HepG2 (cell line): ENCODE data around the gene PKN2. TPM values are rescaled to one million over a fixed set of nuclear protein-coding genes. Genes with fewer than 3 reads are reported as not detected.

Source experiments
- AHR ChIP-seq: IDR thresholded peaks from 2 replicates; pipeline ENCODE4 v1.6.1; 2018; ENCODE audit warnings: missing genetic modification reagents, missing compliant biosample characterization
- GTF2F1 ChIP-seq: fragments of 150-350 bp; IDR thresholded peaks from 2 replicates; pipeline ENCODE4 v1.6.1; 2014; ENCODE audit warnings: low read length
- PHF8 ChIP-seq: sonication (generic); formaldehyde crosslinking; IDR thresholded peaks from 2 replicates; pipeline ENCODE4 v1.5.0; 2020; ENCODE audit warnings: missing genetic modification reagents
- SNRNP70 ChIP-seq: fragments of 200-400 bp; formaldehyde crosslinking; IDR thresholded peaks from 2 replicates; pipeline ENCODE4 v1.6.1; 2017; ENCODE audit warnings: mild to moderate bottlenecking, low read depth, low read length, moderate library complexity
- YY1 ChIP-seq: IDR thresholded peaks from 2 replicates; pipeline ENCODE4 v1.6.1; 2011; ENCODE audit warnings: low read length, low read depth, moderate library complexity, mild to moderate bottlenecking; ENCODE audit not compliant: insufficient read depth, insufficient replicate concordance
- polyA plus RNA-seq, 8 experiments: library from polyadenylated mRNA; depleted of rRNA in 3 of 8; stranded (reverse) in 7 of 8; unstranded in 1 of 8; fragments of >200 nt; fragmentation: Illumina TruSeq in 4 of 8; extraction: Trizol in 4 of 8; gene quantifications; 2 replicates each; pipeline versions ENCODE4 v1.2.1 to v1.2.3, GENCODE V29; 2011 to 2016; ENCODE audit warnings: low read depth in 4 of 8, missing spikeins in 1 of 8, mixed read lengths in 1 of 8; ENCODE audit not compliant: insufficient read depth in 1 of 8
- small RNA-seq, 3 experiments: library from RNA; depleted of rRNA; stranded (forward); fragments of <200 nt; gene quantifications; one replicate each; pipeline ENCODE3, GENCODE V24; 2012; ENCODE audit warnings: low read depth in 2 of 3, low replicate concordance in 1 of 3; ENCODE audit not compliant: insufficient read length in 3 of 3, insufficient read depth in 2 of 3
- total RNA-seq, 5 experiments: library from RNA; depleted of rRNA; stranded (reverse); fragments of >200 nt; fragmentation: Illumina TruSeq; extraction: Trizol; gene quantifications; 2 replicates each; pipeline ENCODE4 v1.2.3, GENCODE V29; 2016; ENCODE audit warnings: low read depth in 1 of 5
- TF ChIP-seq, protein P1 (sequence below): sonication (generic); formaldehyde crosslinking; IDR thresholded peaks from 2 replicates; pipeline ENCODE4 v1.5.1; 2020; ENCODE audit warnings: missing genetic modification reagents, mild to moderate bottlenecking, borderline replicate concordance

PKN2 gene
- total and polyA plus RNA-seq, 2 of the 13 experiments (the other 11 are each of a cell fraction or from before 2014, with no cell fraction given) = 17.0 to 29.4 TPM

DNA sequence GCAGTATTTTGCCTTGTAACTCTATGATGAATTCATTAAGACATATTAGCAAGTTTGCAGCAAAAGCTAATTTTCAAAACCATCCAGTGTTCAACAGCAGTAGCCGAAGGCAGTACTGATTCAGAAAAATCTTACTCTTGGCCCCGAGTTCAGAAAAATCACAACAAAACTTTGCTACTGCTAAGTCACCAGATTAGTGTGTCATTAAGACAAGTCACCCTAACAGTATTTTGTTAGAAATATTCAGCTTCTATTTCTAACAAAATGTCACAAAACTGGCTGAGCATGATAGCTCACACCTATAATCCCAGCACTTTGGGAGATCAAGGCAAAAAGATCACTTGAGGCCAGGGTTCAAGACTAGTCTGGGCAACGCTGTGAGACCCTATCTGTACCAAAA, 199.1 kb downstream of the PKN2 start (continued):
- TF ChIP-seq AHR (CRISPR knock-in tag) (no peak), YY1 (no peak), PHF8 (no peak), SNRNP70 (no peak), GTF2F1 (no peak)
- TF ChIP-seq, protein P1, sequence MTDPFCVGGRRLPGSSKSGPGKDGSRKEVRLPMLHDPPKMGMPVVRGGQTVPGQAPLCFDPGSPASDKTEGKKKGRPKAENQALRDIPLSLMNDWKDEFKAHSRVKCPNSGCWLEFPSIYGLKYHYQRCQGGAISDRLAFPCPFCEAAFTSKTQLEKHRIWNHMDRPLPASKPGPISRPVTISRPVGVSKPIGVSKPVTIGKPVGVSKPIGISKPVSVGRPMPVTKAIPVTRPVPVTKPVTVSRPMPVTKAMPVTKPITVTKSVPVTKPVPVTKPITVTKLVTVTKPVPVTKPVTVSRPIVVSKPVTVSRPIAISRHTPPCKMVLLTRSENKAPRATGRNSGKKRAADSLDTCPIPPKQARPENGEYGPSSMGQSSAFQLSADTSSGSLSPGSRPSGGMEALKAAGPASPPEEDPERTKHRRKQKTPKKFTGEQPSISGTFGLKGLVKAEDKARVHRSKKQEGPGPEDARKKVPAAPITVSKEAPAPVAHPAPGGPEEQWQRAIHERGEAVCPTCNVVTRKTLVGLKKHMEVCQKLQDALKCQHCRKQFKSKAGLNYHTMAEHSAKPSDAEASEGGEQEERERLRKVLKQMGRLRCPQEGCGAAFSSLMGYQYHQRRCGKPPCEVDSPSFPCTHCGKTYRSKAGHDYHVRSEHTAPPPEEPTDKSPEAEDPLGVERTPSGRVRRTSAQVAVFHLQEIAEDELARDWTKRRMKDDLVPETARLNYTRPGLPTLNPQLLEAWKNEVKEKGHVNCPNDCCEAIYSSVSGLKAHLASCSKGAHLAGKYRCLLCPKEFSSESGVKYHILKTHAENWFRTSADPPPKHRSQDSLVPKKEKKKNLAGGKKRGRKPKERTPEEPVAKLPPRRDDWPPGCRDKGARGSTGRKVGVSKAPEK (CRISPR knock-in tag) = no peak

Small RNA genes lying within 50 kb of the gene (small RNA-seq; reads per million reads assigned to genes)
- 0 reads per million in 3 experiments for gene RNU6-125P

Other genes with a start within 250 kb of the PKN2 start
- gene GTF2B, start 207.3 kb downstream of the PKN2 start, total RNA-seq (2016; rRNA removed; fragmentation: Illumina TruSeq; extraction: Trizol) = 43.4 and 68.0 TPM in 2 replicates
- gene GTF2B, start 207.3 kb downstream of the PKN2 start, polyA plus RNA-seq (2011; rRNA removed) = 26.1 and 31.5 TPM in 2 replicates